Measurements from ENCODE around the gene NPS.

DNA sequence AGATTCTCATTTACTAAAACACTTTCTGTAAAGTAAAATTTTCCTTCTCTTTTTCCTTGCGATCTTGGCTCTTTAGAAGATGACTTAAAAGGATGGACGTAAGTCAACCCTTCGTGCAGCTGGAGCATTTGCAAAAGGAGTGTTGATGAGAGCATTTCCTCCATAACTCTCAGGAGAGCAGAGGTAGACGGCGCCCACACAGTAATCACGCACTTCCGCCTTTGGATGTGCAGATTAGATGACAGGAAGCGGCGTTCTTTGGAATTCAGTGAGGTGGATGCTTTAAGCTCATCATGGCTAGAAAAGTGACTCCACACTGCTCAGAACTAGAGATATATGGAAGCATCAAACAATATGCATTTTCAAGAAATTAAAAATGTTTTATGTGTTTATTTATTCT lies 43.0 kb upstream of the NPS start:
- TF ChIP-seq, protein P1, sequence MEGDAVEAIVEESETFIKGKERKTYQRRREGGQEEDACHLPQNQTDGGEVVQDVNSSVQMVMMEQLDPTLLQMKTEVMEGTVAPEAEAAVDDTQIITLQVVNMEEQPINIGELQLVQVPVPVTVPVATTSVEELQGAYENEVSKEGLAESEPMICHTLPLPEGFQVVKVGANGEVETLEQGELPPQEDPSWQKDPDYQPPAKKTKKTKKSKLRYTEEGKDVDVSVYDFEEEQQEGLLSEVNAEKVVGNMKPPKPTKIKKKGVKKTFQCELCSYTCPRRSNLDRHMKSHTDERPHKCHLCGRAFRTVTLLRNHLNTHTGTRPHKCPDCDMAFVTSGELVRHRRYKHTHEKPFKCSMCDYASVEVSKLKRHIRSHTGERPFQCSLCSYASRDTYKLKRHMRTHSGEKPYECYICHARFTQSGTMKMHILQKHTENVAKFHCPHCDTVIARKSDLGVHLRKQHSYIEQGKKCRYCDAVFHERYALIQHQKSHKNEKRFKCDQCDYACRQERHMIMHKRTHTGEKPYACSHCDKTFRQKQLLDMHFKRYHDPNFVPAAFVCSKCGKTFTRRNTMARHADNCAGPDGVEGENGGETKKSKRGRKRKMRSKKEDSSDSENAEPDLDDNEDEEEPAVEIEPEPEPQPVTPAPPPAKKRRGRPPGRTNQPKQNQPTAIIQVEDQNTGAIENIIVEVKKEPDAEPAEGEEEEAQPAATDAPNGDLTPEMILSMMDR (conservative IDR thresholded peaks at IDR 0.05 in 1 of 2, IDR thresholded peaks at IDR 0.05 in 1 of 2; ENCODE audit: extremely low read depth in 1 of 2, insufficient read depth in 1 of 2, low read depth in 1 of 2, low read length in 2 of 2) = no peak
- no peak for TF ChIP-seq EZH2 (IDR thresholded peaks at IDR 0.05; ENCODE audit: borderline replicate concordance, low read length)
